Activated T-helper 17 cell treated with anti-CD3 and anti-CD28 coated beads, Interleukin-2, amount 50 U/mL, for 72 hours (primary cell): ENCODE results near the gene ARHGAP10. TPM values are rescaled to one million over a fixed set of nuclear protein-coding genes. Genes with fewer than 3 reads are reported as not detected.
"Not testable (repeated sequence)": the region's sequence is repeated elsewhere in the genome, so short reads cannot be mapped to it uniquely, and the experiment has no call there.

Source experiments
- ATAC-seq: fragments of 150-1000 bp; cut with Tn5 transposase; replicated peaks from 2 replicates; pipeline ENCODE4 v1.10.0; 2021; ENCODE audit warnings: mild to moderate bottlenecking, moderate library complexity
- H3K27ac Mint-ChIP-seq: one replicate; pipeline ENCODE4 v1.8.0; 2022; ENCODE audit warnings: mixed read lengths
- H3K27me3 Mint-ChIP-seq: one replicate; pipeline ENCODE4 v1.8.0; 2022; ENCODE audit warnings: mixed read lengths
- H3K36me3 Mint-ChIP-seq: one replicate; pipeline ENCODE4 v1.8.0; 2022; ENCODE audit warnings: low read depth, mild to moderate bottlenecking, mixed read lengths
- H3K4me1 Mint-ChIP-seq: one replicate; pipeline ENCODE4 v1.8.0; 2022; ENCODE audit warnings: mixed read lengths
- H3K4me3 Mint-ChIP-seq: one replicate; pipeline ENCODE4 v1.8.0; 2022; ENCODE audit warnings: mild to moderate bottlenecking, mixed read lengths
- H3K9me3 Mint-ChIP-seq: one replicate; pipeline ENCODE4 v1.8.0; 2022; ENCODE audit warnings: mixed read lengths
- total RNA-seq, 2 donors: library from RNA; stranded (reverse); gene quantifications; one replicate each; pipeline ENCODE4 v1.2.3, GENCODE V29; 2022

Gene ARHGAP10
- total RNA-seq, 2 donors from 2014 or later = 11.1 to 14.7 TPM

DNA sequence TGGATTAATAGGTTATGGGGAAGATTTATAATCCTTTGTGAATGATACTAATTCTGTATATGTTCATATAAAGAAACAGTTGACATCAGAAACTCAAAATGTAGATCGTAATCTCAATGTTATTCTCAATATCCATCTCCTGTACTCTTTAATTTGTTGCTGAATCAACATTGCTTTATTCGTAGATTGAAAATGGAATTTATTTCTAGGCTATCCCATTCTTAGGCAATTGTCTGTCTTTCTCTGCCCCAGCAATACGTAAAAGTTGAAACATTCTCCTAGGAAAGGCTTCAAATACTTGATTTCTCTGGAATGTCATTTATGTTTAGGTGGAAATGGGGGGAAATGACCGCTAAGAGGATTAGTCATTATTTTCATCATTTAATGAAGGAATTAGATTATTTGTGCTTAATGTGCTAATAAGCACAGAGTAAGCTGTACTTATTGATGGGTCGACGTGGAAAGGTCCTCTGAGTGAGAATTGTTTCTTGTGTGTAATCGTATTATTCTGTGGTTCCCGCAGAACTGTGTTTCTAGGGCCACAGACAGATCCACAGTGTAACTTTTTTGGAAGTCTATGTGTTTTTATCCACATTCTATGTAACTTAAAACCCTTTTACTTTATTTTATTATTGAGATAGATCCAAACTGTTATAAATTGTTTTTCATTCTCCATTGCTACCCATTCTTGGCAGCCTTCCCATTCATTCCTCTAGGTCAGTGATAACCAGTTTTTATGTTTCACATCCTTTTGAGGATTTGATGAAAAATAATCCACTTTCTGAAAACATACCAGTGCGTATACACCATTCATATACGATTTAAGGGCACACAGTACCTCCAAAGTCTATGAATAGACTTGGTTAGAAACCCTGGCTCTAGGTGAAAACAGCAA lies 262.9 kb downstream of the ARHGAP10 start:
- Mint-ChIP-seq H3K27me3 (no peaks in the 10 kb centered on the region), H3K4me1 (no peaks in the 10 kb centered on the region), H3K27ac (no peak overlapping the region), H3K9me3 (no peaks in the 10 kb centered on the region), H3K36me3 (no peaks in the 10 kb centered on the region), H3K4me3 (no peak overlapping the region)
- no peak for ATAC-seq

DNA sequence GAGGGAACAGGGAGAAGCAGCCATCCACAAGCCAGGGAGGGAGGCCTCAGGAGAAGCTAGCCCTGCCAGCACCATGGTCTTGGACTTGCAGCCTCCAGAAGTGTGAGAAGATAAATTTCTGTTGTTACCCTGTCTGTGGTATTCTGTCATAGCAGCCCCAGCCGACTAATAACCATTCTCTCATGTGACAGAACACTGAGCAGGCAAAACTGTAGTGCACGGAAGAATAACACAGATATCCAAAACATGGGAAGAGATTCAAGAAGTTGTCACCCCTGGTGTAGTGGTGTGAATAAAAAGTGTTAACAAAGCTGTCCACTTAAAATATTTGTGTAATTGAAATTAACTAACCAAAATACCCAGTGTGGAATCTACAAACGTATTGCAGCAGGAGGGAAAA lies 265.0 kb downstream of the ARHGAP10 start:
- H3K9me3 Mint-ChIP-seq = no peaks in the 10 kb centered on the region
- no peak for ATAC-seq
- no peaks in the 10 kb centered on the region for H3K36me3 Mint-ChIP-seq
- no peak overlapping the region for H3K4me3 Mint-ChIP-seq
- H3K27ac Mint-ChIP-seq = no peak overlapping the region
- H3K27me3 Mint-ChIP-seq = no peaks in the 10 kb centered on the region
- H3K4me1 Mint-ChIP-seq = no peaks in the 10 kb centered on the region

DNA sequence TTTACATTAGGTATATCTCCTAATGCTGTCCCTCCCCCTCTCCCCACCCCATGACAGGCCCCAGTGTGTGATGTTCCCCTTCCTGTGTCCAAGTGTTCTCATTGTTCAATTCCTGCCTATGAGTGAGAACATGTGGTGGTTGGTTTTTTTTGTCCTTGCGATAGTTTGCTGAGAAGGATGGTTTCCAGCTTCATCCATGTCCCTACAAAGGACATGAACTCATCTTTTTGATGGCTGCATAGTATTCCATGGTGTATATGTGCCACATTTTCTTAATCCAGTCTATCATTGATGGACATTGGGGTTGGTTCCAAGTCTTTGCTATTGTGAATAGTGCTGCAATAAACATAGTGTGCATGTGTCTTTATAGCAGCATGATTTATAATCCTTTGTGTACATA lies 268.1 kb downstream of the ARHGAP10 start:
- not testable (repeated sequence) for H3K9me3 Mint-ChIP-seq, H3K27ac Mint-ChIP-seq, H3K36me3 Mint-ChIP-seq, H3K27me3 Mint-ChIP-seq, H3K4me3 Mint-ChIP-seq, ATAC-seq
- H3K4me1 Mint-ChIP-seq = peaks cover 13% of the 10 kb centered on the region

DNA sequence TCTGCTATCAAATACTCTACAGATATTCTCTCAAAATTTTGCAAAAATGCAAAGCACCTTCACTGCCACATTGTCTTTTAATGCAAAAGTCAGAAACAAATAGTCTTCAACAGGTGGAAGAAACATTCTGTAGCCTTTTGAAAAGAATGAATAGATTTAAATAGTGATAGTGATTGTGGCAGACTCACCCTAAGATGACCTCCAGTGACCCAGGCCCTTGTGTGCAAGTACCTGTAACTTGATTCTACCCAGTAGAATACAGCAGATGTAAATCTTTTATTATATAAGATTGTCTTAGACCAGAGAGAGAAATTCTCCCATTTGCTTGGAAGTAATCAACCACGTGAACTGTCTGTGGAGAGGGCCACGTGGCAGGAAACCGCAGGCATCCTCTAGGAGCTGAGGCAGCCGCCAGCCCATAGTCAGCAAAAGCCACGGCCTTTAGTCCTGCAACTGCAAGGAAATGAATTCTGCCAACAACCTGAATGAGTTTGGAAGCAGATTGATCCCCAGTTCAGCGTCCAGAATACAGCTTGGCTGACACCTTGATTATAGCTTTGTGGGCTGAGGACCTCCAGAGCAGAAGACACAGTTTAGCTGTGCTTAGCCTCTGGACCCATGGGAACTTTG lies 272.5 kb downstream of the ARHGAP10 start:
- Mint-ChIP-seq H3K4me1 (peaks cover 13% of the 10 kb centered on the region), H3K9me3 (peaks cover 8% of the 10 kb centered on the region), H3K4me3 (no peak overlapping the region), H3K36me3 (no peaks in the 10 kb centered on the region), H3K27me3 (no peaks in the 10 kb centered on the region), H3K27ac (no peak overlapping the region)
- ATAC-seq = no peak

DNA sequence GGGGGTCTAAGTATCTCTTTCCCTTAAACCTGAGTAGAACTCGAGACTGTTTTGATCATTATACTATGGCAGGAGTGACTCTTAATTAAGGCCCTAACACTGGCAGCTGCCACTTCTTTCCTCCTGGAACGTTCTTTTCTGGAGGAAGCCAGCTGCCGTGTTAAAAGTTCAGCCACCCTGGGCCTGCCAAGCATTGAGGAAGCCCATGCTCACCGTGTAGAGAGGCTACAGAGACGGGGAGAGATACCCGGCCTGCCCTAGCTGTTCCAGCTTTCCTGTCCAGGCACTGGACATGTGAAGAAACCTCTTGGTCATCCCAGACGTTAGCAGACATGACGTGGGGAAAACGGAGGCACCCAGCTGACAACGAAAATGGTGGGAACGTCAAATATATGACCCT lies 274.1 kb downstream of the ARHGAP10 start:
- H3K36me3 Mint-ChIP-seq = no peaks in the 10 kb centered on the region
- H3K27me3 Mint-ChIP-seq = no peaks in the 10 kb centered on the region
- peaks cover 8% of the 10 kb centered on the region for H3K9me3 Mint-ChIP-seq
- H3K27ac Mint-ChIP-seq = no peak overlapping the region
- ATAC-seq = no peak
- no peak overlapping the region for H3K4me3 Mint-ChIP-seq
- peaks cover 13% of the 10 kb centered on the region for H3K4me1 Mint-ChIP-seq

DNA sequence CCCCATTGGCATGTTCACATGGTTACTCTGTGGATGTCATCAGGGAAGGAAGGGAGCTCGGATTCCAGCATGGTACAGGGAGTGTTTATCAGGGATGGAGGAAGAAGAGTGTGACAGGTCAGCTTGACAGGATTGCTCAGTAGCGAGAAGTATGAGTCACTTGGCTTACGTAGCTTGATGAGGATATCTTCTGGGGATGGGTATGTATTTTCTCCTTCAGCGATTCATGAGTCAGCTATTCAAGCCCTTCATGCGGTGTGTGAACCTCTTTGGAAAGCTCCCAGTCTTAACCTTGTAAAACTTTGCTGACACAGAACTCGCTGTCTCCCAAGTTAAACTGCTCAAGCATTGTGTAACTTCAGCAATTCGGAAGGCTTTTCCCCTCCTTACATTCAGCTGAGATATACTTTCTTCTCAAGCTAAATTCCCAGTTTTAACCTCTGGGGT lies 275.4 kb downstream of the ARHGAP10 start:
- Mint-ChIP-seq H3K27ac (no peak overlapping the region), H3K9me3 (peaks cover 8% of the 10 kb centered on the region), H3K4me1 (peaks cover 13% of the 10 kb centered on the region), H3K27me3 (no peaks in the 10 kb centered on the region), H3K4me3 (no peak overlapping the region), H3K36me3 (no peaks in the 10 kb centered on the region)
- ATAC-seq = peak; percentile 16

DNA sequence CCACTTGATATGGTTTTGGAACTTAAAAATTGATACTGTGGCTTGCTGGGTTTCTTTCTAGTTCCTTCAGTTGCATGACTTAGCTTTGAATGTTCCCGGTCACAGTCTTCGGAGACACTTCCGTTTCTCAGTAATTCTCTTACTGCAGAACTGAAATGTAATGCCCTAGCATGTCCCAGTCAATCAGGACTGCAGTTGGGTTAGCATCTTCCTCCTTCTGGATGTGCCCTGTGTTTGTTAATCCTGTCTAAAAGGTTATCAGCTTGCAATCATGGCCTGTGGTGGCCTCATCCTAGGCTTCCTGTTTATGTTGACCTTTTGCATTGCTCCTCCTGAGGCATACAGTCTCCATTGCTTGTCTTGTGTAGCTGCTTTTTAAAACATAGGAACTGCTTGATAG lies 275.9 kb downstream of the ARHGAP10 start:
- Mint-ChIP-seq H3K9me3 (peaks cover 8% of the 10 kb centered on the region), H3K4me3 (no peak overlapping the region), H3K4me1 (peaks cover 12% of the 10 kb centered on the region), H3K27me3 (no peaks in the 10 kb centered on the region), H3K36me3 (no peaks in the 10 kb centered on the region), H3K27ac (peak overlapping the region; percentile 15)
- ATAC-seq = no peak

DNA sequence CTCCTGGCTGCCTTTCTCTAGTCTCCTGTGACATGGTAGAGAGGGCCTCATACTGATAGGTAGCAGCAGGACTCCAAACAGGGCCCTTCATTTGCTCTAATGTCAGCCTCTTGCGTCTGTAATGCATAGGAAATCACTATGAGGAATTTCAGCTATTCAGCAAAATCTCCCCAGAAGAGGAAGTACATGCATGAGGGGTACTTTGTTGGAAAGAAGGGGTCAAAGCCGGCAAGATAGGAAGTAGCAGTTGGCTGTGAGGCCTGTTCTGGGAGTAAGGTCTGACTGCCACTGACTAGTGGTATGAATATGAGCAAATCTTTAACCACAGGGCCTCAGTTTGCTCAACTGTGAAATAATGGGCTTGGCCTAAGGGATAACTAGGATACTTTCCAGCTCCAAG lies 283.2 kb downstream of the ARHGAP10 start:
- no peak for ATAC-seq
- no peak overlapping the region for H3K4me3 Mint-ChIP-seq
- H3K4me1 Mint-ChIP-seq = no peaks in the 10 kb centered on the region
- no peaks in the 10 kb centered on the region for H3K27me3 Mint-ChIP-seq
- H3K27ac Mint-ChIP-seq = no peak overlapping the region
- no peaks in the 10 kb centered on the region for H3K9me3 Mint-ChIP-seq
- no peaks in the 10 kb centered on the region for H3K36me3 Mint-ChIP-seq

DNA sequence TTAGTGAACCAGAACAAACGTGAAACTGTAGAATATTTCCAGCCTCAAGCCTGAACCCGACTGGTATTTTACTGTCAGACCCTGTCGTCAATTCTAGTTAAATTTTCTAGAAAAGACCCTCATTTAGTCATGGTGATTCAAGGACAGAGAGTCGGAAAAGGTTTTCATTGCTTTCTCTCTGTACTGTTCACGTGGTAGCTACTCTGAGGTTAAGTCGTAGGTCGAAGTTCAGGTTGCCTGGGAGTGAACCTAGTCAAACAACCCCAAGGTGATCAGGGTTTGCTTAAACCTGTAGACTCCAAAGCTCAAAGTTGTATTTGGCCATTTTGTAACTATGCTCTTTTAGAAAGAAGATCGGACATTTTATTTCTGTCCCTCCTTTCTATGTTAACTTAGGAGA lies 283.6 kb downstream of the ARHGAP10 start:
- Mint-ChIP-seq H3K4me3 (no peak overlapping the region), H3K4me1 (no peaks in the 10 kb centered on the region), H3K9me3 (no peaks in the 10 kb centered on the region), H3K27me3 (no peaks in the 10 kb centered on the region), H3K27ac (no peak overlapping the region), H3K36me3 (no peaks in the 10 kb centered on the region)
- ATAC-seq = no peak

DNA sequence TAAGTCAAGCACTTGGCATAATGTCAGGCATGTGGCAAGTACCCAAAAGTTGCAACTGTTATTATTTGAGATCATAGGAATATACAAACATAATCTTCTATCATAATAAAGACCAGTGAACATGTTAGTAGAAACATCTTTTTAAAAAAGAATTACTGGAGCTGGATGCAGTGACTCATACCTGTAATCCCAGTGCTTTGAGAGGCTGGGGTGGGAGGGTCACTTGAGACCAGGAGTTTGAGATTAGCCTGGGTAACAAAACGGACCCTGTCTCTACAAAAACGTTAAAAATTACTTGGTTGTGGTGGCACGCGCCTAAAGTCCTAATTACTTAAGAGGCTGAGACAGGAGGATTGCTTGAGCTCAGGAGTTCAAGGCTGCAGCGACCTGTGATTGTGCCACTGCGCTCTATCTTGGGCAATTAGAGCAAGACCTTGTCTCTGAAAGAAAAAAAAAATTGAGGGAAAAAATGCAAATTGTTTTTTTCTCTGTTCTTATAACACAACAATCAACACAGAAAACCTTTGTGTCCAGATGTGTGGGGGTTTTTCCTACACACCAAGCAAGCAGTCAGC lies 284.3 kb downstream of the ARHGAP10 start:
- Mint-ChIP-seq H3K27me3 (no peaks in the 10 kb centered on the region), H3K4me3 (no peak overlapping the region), H3K36me3 (no peaks in the 10 kb centered on the region), H3K27ac (no peak overlapping the region), H3K4me1 (no peaks in the 10 kb centered on the region), H3K9me3 (no peaks in the 10 kb centered on the region)
- no peak for ATAC-seq

DNA sequence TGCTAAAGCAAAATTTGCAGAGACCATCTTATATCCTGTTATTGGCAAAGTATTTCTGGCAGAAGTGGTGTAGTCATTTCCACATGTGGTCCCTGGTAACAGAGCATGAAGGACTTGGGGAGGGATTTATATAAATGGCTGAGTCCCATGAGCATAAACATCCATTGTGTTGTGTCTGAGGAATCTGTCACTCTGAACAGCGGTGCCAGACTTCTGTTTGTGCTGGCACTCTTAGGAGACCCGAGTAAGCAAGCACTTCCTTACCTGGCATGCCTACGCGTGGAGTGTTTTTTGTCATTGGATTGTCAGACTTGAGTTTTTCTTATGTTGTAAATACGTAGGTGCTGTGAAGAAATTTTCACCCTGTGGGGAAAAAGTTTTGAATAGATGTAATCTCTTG lies 285.9 kb downstream of the ARHGAP10 start:
- Mint-ChIP-seq H3K27me3 (no peaks in the 10 kb centered on the region), H3K9me3 (no peaks in the 10 kb centered on the region), H3K36me3 (no peaks in the 10 kb centered on the region), H3K27ac (no peak overlapping the region), H3K4me1 (no peaks in the 10 kb centered on the region), H3K4me3 (no peak overlapping the region)
- no peak for ATAC-seq

DNA sequence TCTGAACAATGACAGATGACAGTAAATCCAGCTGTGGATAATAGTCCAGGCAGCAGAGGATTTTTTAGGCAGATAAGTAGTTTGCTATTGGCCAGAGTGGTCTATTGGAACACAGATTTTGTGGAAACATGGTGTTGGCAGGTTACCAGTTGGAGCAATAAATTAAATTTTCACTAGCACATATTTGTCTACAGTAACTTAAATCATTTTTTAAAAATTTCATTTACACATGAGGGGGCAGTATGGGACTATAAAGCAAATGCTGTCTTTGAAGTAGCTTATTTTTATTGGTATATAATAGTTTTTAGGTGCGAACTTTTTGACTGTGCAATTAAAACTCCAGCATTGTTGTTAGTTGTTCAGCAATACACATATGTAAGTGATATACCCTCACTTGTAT lies 289.8 kb downstream of the ARHGAP10 start:
- Mint-ChIP-seq H3K27ac (no peak overlapping the region), H3K4me1 (no peaks in the 10 kb centered on the region), H3K4me3 (no peak overlapping the region), H3K36me3 (no peaks in the 10 kb centered on the region), H3K9me3 (no peaks in the 10 kb centered on the region), H3K27me3 (no peaks in the 10 kb centered on the region)
- ATAC-seq = no peak

DNA sequence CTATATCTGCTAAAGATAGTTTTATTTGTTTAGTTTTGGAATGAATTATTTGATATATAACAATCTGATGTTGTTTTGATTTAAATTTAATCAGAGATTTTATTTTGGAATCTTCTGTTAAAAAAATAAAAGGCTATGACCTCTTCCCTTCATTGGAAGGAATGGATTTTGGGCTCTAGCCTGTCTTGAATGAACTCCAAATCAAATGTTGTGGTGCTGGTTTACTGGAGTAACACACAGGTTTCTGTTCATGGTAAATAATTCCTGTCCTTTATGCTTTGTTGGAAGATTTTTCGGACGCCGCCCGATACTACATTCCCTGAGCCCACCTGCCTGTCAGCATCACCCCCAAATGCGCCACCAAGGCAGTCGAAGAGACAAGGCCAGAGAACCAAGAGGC lies 291.1 kb downstream of the ARHGAP10 start:
- Mint-ChIP-seq H3K4me1 (no peaks in the 10 kb centered on the region), H3K4me3 (no peak overlapping the region), H3K36me3 (peaks cover 4% of the 10 kb centered on the region), H3K9me3 (peaks cover under 1% of the 10 kb centered on the region), H3K27ac (no peak overlapping the region), H3K27me3 (no peaks in the 10 kb centered on the region)
- ATAC-seq = no peak

DNA sequence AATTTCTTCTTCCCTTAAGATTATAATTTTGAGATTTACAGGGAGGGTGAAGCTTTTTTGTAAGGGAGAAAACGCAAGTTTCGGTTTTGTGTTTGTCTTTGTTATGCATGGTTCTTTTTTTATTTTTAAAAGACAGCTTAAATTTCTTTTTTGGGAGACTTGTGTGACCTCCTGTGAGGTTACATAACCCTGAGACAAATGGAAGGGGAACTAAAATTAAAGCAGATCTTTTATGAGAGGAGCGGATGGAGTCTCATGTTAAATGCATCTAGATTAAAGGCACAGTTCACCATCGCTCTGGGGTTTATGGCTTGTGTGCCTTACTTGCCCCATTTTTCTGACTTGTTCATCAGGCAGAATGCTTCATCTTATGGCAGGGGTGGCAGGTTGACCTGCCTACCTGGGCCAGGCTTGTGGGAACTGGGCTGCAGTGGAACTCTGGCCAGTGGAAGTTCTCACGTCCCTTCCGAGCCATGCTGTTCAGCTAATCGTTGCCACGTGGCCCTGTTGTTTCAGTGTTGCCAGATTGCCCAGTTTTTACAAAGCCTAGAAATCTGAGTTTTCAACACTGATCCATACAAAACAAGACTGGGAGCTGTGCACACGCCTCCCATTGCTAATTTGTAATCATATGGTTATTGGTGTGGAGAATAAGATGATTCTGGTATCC lies 291.8 kb downstream of the ARHGAP10 start:
- Mint-ChIP-seq H3K27me3 (no peaks in the 10 kb centered on the region), H3K4me3 (no peak overlapping the region), H3K4me1 (no peaks in the 10 kb centered on the region), H3K9me3 (peaks cover 8% of the 10 kb centered on the region), H3K36me3 (peaks cover 8% of the 10 kb centered on the region), H3K27ac (no peak overlapping the region)
- ATAC-seq = no peak
